ENCODE results near the gene COL12A1.

GRCh38 chr6:75196081-75196687 is 9.7 kb downstream of the COL12A1 start:
- no peak for TF ChIP-seq EZH2 (IDR thresholded peaks at IDR 0.05; ENCODE audit: borderline replicate concordance, low read depth, low read length, severe bottlenecking)
- TF ChIP-seq CTCF (IDR thresholded peaks at IDR 0.05; ENCODE audit: borderline replicate concordance, extremely low read depth, low read length, poor library complexity, severe bottlenecking), result no peak
